Measurements from ENCODE around the gene TIMM8A. TPM values are rescaled to one million over a fixed set of nuclear protein-coding genes. Genes with fewer than 3 reads are reported as not detected.

The TIMM8A gene
- total and polyA plus RNA-seq, 2 experiments from 2014 or later = 23.5 to 41.7 TPM

- TF ChIP-seq EZH2 (IDR thresholded peaks at IDR 0.05; ENCODE audit: low read depth, unreplicated experiment) (no peak), ZNF114 (CRISPR knock-in tag; IDR thresholded peaks at IDR 0.05) (no peak), NANOG (IDR thresholded peaks at IDR 0.05; ENCODE audit: borderline replicate concordance) (no peak), CREB1 (CRISPR knock-in tag; IDR thresholded peaks at IDR 0.05; ENCODE audit: low read depth) (no peak), JUNB (IDR thresholded peaks at IDR 0.05; ENCODE audit: unreplicated experiment) (no peak)
These were observed 22.5 kb upstream of the TIMM8A start (continued) for GRCh38 chrX:101370888-101371504.

- Histone ChIP-seq H4K20me1 (replicated peaks; ENCODE audit: insufficient read depth) (no peaks in the 10 kb centered on the region), H3K27ac (ENCODE audit: low read depth) (no peak overlapping the region), H3K4me2 (no peak overlapping the region), H3K4me3 (no peak overlapping the region), H3K27me3 (ENCODE audit: insufficient read depth) (no peaks in the 10 kb centered on the region), H3K9me2 (ENCODE audit: insufficient read depth) (no peaks in the 10 kb centered on the region), H3K4me1 (ENCODE audit: insufficient read depth) (no peaks in the 10 kb centered on the region), H3K36me3 (ENCODE audit: insufficient read depth) (no peaks in the 10 kb centered on the region), H3F3A (replicated peaks; ENCODE audit: low read depth) (no peaks in the 10 kb centered on the region), H2AFZ (no peak overlapping the region), H3K79me2 (replicated peaks; ENCODE audit: insufficient read depth) (no peaks in the 10 kb centered on the region)
- DNase-seq (ENCODE audit: low spot score) (no peak), ATAC-seq (no peak)
- H3K4me1 Mint-ChIP-seq = no peaks in the 10 kb centered on the region
- no peaks in the 10 kb centered on the region; the same call in 2 of the 3 replicates for H3K9me3 Mint-ChIP-seq
- H3K27me3 Mint-ChIP-seq (ENCODE audit: insufficient read depth, low read depth, poor library complexity) = no peaks in the 10 kb centered on the region
- no peak overlapping the region; the same call in 1 of the 2 replicates for H3K27ac Mint-ChIP-seq
- no peaks in the 10 kb centered on the region for H3K36me3 Mint-ChIP-seq (ENCODE audit: low read depth)
- H3K4me3 Mint-ChIP-seq = no peak overlapping the region
- TF ChIP-seq ZNF331 (CRISPR knock-in tag; IDR thresholded peaks at IDR 0.05; ENCODE audit: low read depth) (no peak), STAT1 (IDR thresholded peaks at IDR 0.05; ENCODE audit: unreplicated experiment) (no peak), JUNB (IDR thresholded peaks at IDR 0.05; ENCODE audit: unreplicated experiment) (no peak), NANOG (IDR thresholded peaks at IDR 0.05; ENCODE audit: borderline replicate concordance) (no peak), POLR2AphosphoS5 (IDR thresholded peaks at IDR 0.05; ENCODE audit: low read depth) (no peak), CTCF (conservative IDR thresholded peaks at IDR 0.05; ENCODE audit: low read depth in 2 of 2) (no peak), ETS1 (IDR thresholded peaks at IDR 0.05) (no peak)
These were observed 21.1 kb upstream of the TIMM8A start for GRCh38 chrX:101369687-101370086.

- no peaks in the 10 kb centered on the region for H3K4me1 Mint-ChIP-seq
- H3K4me3 ChIP-seq = no peak overlapping the region
- H3K36me3 ChIP-seq (ENCODE audit: insufficient read depth) = no peaks in the 10 kb centered on the region
- H3K36me3 Mint-ChIP-seq (ENCODE audit: low read depth) = no peaks in the 10 kb centered on the region
- H3K9me3 Mint-ChIP-seq = no peaks in the 10 kb centered on the region; the same call in 2 of the 3 replicates
- no peak overlapping the region for H3K4me3 Mint-ChIP-seq
- no peaks in the 10 kb centered on the region for H3K9me2 ChIP-seq (ENCODE audit: insufficient read depth)
- no peaks in the 10 kb centered on the region for H4K20me1 ChIP-seq (replicated peaks; ENCODE audit: insufficient read depth)
- no peaks in the 10 kb centered on the region for H3K27me3 Mint-ChIP-seq (ENCODE audit: insufficient read depth, low read depth, poor library complexity)
- no peak overlapping the region for H3K27ac ChIP-seq (ENCODE audit: low read depth)
- H3K4me1 ChIP-seq (ENCODE audit: insufficient read depth) = no peaks in the 10 kb centered on the region
- DNase-seq (ENCODE audit: low spot score) = no peak
- ATAC-seq = no peak
- no peaks in the 10 kb centered on the region for H3F3A ChIP-seq (replicated peaks; ENCODE audit: low read depth)
- H2AFZ ChIP-seq = no peak overlapping the region
- H3K27me3 ChIP-seq (ENCODE audit: insufficient read depth) = no peaks in the 10 kb centered on the region
- no peak overlapping the region for H3K27ac Mint-ChIP-seq
- H3K79me2 ChIP-seq (replicated peaks; ENCODE audit: insufficient read depth) = no peaks in the 10 kb centered on the region
- H3K4me2 ChIP-seq = no peak overlapping the region
- TF ChIP-seq ZNF462 (CRISPR knock-in tag; IDR thresholded peaks at IDR 0.05) (no peak), STAT1 (IDR thresholded peaks at IDR 0.05; ENCODE audit: unreplicated experiment) (no peak)
These were observed 20.3 kb upstream of the TIMM8A start for GRCh38 chrX:101368800-101369199.

Measured in GM23338 (cell line).